ENCODE data around the gene SLC6A18.

DNA sequence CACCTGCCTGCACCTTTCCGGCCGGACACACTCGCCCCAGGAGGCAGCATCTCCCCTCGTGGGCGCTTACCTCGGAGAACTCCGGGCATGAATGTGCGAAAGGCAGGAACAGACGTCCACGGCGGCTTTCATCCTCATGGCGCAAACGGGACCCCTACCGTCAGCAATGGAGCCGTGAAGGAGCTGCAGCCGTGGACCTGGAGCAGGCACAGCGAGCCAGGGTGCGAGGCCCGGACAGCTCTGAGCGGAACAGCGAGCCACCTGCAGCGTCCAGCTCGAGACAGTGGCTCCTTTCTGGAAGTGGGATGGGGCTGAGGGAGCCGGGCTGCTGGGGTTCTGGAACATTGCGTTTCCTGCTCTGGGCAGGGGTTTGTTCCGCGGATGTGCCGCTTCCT is 31.6 kb upstream of the SLC6A18 start:
- TF ChIP-seq TAF1 (IDR thresholded peaks at IDR 0.05; ENCODE audit: low read depth, low read length) = no peak
- TF ChIP-seq POLR2AphosphoS5 (IDR thresholded peaks at IDR 0.05; ENCODE audit: low read depth, low read length) = no peak
- TF ChIP-seq POLR2A (IDR thresholded peaks at IDR 0.05; ENCODE audit: low read depth, low read length) = no peak
- TF ChIP-seq PAX5 (IDR thresholded peaks at IDR 0.05; ENCODE audit: insufficient read depth, low read length, severe bottlenecking) = no peak
- TF ChIP-seq POU2F2 (IDR thresholded peaks at IDR 0.05; ENCODE audit: low read depth, low read length) = no peak
